NK-92 (cell line): Measurements from ENCODE around the gene PIGN.

Source experiments
- DNase-seq: peaks from one replicate; lab custom pipeline; 2025; ENCODE audit not compliant: unreplicated experiment; lab: John Stamatoyannopoulos, UW

The PIGN gene

DNA sequence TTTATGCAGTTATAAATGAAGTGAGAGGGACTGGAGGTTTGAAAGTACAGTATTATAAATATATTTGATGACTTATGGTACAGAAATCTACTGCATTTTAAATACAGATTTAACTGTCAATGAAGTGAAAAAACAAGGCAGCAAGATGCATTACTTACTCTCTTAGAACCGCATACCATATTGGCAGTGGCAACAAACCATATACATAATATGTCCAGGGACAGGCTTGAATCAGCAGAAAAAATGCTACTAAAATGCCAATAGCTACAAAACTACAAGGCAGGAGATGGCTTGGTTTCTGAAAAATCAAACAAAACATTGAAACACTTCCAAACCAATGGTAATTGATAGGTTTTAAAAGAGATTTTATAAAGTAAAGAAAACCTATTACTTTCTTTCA, 77.2 kb downstream of the PIGN start:
- no peak for DNase-seq

- DNase-seq: no peak
Measured at GRCh38 chr18:62107881-62108280, 79.0 kb downstream of the PIGN start.

DNA sequence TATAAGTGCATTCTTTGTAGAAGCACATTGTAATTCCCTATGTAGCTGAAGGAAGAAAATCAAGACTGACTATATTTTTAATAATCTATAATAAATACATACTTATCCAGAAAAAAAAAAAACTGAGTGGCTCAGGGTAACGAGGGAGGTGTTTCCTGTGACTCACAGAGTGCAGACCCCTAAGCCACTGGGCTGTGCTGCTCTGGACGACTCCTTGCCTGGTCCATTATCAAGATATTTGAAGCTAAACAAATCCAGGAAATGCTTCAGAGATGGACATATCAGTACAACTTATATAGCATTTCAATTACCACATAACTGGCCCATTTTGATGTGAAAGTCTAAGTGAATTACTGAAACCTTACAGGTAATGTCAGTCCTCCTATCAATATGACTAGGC, 80.6 kb downstream of the PIGN start:
- no peak for DNase-seq

- DNase-seq: no peak
Measured at GRCh38 chr18:62105376-62105775, 81.5 kb downstream of the PIGN start.

DNA sequence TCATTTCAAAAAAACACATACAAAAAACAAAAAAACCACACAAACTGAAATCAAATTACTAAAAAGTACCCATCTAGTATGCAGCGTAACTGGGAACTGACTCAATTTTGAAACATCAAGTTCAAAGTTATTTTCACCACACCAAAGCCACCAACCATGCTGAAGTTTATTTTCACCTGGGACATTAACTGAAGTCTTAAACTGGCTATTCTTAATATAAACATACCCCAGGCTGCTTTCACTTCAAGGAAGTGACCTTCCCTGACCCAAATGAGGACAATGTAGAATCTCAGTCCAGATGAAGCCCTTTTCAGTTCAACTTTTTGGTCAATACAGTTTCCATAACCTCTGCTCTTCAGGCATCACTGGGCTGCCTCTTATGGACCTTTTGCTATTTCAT, 84.6 kb downstream of the PIGN start:
- DNase-seq: no peak

- DNase-seq: no peak
Measured at GRCh38 chr18:62101321-62101721, 85.5 kb downstream of the PIGN start.

DNA sequence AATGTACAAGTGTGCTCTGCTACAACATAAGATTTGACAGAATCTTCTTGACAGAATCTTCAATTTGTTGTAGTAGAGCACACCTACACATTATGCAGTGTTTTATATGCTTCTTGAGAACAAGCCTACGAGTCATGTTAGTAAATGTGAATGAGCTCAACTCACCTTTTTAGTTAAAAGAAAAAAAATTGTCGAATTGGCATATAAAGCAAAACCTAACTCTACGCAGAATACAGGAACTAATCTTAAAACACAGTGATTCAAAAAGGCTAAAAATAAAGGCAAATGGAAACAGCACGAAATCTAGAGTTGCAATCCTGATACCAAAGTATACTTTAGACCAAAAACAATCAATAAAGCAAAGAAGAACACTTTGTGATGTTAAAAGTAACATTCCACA, 87.9 kb downstream of the PIGN start:
- no peak for DNase-seq

GRCh38 chr18:62097698-62098097, 89.2 kb downstream of the PIGN start:
- no peak for DNase-seq

DNA sequence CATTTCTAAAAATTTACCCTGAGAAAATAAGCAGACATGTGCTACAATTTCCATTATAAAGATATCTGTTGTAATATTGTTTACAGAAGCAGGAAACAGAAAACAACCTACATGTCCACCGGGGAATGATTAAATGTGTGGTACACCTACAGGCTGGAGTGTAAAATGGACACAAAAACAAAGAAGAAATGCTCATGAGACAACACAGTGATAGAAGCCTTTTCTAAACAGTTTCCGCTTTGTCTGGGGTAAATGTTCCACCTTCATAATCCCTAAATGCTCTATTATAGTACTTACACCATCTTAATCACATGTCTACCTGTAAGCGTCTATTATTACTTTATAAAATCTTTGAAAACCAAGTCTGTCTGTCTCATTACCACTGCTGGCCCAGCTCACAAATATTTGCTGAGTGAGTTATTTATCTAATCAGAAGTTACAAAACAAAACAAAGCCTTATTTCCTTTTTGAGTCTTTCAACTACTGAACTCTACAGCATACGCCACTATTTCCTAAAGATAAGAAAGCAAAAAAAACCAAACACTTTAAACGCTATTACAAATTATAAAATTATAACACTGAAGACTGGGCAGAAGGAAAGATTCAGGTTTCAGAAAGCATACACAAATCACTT, 95.3 kb downstream of the PIGN start:
- DNase-seq: no peak

GRCh38 chr18:62089174-62089573, 97.7 kb downstream of the PIGN start:
- no peak for DNase-seq

DNA sequence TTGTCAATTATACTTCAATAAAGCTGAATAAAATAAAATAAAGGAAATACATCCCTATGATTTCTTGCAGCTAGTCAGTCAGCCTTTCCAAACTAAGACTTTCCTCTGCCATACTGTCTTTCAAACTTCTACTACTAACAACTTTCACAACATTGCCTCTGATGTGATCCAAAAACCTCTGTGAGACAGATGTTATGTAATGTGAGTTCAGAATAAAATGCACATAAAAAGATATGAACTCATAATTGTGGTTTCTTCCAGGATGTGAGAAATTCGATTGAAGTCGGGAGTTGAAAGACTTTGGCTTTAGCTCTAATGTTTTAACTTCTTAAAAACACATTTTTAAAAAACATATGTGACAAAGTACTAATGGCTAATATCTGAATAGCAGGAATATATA, 98.7 kb downstream of the PIGN start:
- no peak for DNase-seq

- DNase-seq: no peak
Measured at GRCh38 chr18:62085756-62086155, 101.1 kb downstream of the PIGN start.

DNA sequence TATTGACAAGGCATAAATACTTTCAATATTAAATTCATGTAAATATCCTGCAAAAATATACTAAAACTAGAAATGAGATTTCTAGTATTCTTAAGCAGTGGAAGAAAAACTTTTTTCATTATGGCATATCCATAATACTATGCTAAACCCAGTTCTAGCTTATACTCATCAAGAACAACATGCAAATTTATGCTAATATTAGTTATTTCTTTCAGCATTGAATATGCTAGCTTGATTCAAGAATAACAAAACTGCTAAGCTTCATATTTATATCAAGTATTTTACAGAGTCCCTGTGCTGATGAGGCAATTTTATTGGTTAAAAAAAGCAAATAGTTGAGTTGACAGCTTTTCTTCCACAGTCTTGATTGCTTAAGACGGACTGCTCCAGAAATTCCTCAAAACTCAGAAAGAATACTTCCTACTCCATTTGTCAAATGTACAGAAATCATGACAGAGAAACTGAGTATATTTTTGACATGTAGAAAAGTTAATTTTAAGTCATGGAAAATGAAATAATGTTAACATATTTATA, 105.0 kb downstream of the PIGN start:
- DNase-seq: no peak

GRCh38 chr18:62081248-62081647, 105.6 kb downstream of the PIGN start:
- no peak for DNase-seq

DNA sequence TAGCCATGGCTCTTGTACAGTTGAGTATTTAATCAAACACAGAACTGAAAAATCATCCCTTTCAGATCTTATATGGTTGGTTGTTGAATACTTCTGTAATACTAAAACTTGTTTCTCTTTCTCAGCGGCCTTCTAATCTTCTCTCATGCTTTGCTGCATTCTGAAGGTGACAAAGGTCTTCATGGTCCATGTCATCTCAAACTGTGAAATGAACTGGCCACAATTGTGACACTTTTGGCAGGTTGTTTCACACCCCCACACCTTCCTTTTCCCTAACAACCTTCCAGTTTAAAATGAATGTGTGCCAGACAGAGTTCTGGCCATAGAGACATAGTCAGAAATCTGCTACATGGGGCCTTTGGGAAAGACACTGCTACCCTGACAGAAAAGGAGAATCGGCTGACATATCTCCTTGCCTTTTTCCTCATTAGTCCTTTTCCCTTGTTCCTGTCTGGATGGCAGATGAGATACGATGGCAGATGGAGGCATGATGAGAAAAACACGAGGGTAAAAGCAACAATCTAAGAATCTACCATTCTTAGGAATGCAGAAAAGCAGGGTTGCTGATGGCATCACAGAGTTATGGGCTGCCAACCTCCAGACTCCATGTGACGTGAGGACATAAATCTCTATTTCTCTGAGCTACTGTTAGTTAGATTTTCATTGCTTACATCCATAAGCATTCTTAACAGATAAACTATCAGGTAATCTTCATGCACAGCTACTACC, 106.5 kb downstream of the PIGN start:
- no peak for DNase-seq

- no peak for DNase-seq
Measured at GRCh38 chr18:62073461-62074281, 113.2 kb downstream of the PIGN start.

DNA sequence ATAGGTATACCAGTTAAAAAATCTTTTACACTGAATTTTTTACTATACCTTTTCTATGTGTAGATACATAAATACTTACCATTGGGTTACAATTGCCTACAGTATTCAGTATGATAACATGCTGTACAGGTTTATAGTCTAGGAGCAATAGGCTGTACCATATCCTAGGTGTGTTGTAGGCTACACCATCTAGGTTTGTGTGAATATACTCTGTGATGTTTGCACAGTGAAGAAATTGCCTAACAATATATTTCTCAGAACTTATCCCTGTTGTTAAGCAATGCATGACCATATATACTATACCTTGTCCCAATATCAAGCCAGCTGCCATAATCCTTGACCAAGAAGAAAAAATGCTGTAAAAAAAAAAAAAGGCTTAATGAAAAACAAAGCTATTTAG, 114.5 kb downstream of the PIGN start:
- no peak for DNase-seq

- DNase-seq: no peak
Measured at GRCh38 chr18:62071071-62071470, 115.8 kb downstream of the PIGN start.

GRCh38 chr18:62070302-62070701, 116.6 kb downstream of the PIGN start:
- no peak for DNase-seq

DNA sequence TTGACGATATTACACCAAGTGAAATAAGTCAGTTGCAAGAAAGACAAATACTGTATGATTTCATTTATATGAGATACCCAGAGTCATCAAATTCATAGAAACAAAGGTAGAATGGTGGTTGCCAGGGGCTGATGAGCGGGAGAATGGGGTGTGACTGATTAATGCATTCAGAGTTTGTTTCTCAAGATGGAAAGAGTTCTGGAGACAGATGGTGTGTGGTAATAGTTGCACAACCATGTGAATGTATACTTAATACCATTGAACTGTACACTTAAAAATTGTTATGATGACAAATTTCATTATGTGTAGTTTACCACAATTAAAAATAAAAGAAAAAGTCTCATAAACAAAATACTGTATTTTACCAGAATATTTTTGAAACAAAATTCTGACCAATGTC, 117.3 kb downstream of the PIGN start:
- no peak for DNase-seq

DNA sequence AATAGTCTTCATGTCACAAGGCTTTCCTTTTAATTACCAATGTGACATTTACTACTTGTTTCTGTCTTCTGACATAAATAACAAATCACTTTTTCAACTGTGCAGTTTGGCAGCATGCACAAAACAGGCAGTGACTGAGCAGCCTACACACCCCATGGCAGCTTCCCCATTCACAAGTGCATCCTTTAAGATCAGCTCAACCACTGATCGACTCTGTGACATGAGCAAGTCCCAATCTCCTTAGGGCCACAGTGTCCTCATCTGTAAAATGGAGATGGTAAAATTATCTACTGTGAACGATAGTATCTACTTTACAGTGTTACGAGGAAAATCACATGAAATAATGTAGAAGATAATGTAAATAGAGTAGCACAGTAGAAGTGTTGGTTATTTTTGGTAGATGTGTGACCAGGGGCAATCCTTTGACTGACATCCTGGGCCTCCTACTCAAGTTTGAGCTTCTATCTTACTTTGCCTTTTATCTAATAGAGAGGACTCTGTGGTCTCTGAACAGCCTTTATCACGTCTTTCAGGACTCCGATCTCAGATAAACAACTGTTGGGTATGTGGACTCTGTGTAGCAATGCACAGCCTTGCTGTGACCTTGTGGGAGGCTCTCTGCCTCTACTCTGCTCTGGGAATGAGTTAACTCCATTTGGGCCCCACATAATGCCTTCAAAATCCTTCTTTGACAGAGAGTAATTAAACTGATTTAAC, 120.6 kb downstream of the PIGN start:
- no peak for DNase-seq
